Endothelial cell of umbilical vein (primary cell): ENCODE measurements around the gene PLPPR3. TPM values are rescaled to one million over a fixed set of nuclear protein-coding genes. Genes with fewer than 3 reads are reported as not detected.

Source experiments
- BruUV-seq: library from RNA; stranded (reverse); fragments of 400-500 nt; replicated peaks from 2 replicates; lab custom pipeline; 2021; lab: Mats Ljungman, UMichigan
- CTCF ChIA-PET: fragments of 300-600, 350-600 bp; sonication (Branson Sonifier 250); formaldehyde crosslinking; loops from one replicate; lab custom pipeline; 2021; ENCODE audit warnings: antibody characterized with exemption, inconsistent platforms; lab: Charles Lee
- POLR2A ChIA-PET: fragments of 300-600, 350-600 bp; sonication (Branson Sonifier 250); formaldehyde crosslinking; loops from one replicate; lab custom pipeline; 2021; ENCODE audit warnings: antibody characterized with exemption, inconsistent platforms; lab: Charles Lee
- DNase-seq: peaks from one replicate; pipeline ENCODE4 v3.0.0-alpha.2; 2011; ENCODE audit warnings: low read depth, low spot score
- FAIRE-seq: peaks from 2 replicates; lab custom pipeline; 2011; peaks lifted over from hg19 to GRCh38; lab: Jason Lieb, UNC
- H2AFZ ChIP-seq: 2 replicates; pipeline ENCODE4 v1.6.0; 2012; ENCODE audit warnings: low read depth, low read length, control low read depth, inconsistent platforms
- H3K27ac ChIP-seq: 2 replicates; pipeline ENCODE4 v1.5.1; 2011; ENCODE audit warnings: low read depth, mild to moderate bottlenecking, control low read depth, low read length, moderate library complexity; ENCODE audit not compliant: insufficient read depth
- H3K27me3 ChIP-seq, 2 experiments: 2 replicates each; pipeline versions ENCODE4 v1.6.0 to v1.6.1; 2011; ENCODE audit warnings: low read length in 2 of 2, mixed read lengths in 1 of 2; ENCODE audit not compliant: control insufficient read depth in 2 of 2, insufficient read depth in 2 of 2
- H3K36me3 ChIP-seq, 2 experiments: 2 replicates in 1 of 2; 3 replicates in 1 of 2; pipeline ENCODE4 v1.5.1; 2011; ENCODE audit warnings: low read length in 2 of 2, mild to moderate bottlenecking in 1 of 2, moderate library complexity in 1 of 2; ENCODE audit not compliant: control insufficient read depth in 2 of 2, insufficient read depth in 2 of 2; ENCODE audit errors: extremely low read depth in 1 of 2
- H3K4me1 ChIP-seq: 3 replicates; pipeline ENCODE4 v1.5.1; 2011; ENCODE audit warnings: mild to moderate bottlenecking, low read length; ENCODE audit not compliant: control insufficient read depth, insufficient read depth; ENCODE audit errors: extremely low read depth
- H3K4me2 ChIP-seq: 2 replicates; pipeline ENCODE4 v1.6.1; 2011; ENCODE audit warnings: low read length, control low read depth, mixed read lengths; ENCODE audit not compliant: insufficient read depth
- H3K4me3 ChIP-seq, 3 experiments: fragments of 200-600 bp in 1 of 3; sonication (generic), shearing (Covaris generic) in 1 of 3; replicated peaks in 1 of 3; 2 replicates each; pipeline ENCODE4 v1.5.1; 2011 to 2016; ENCODE audit warnings: control low read depth in 3 of 3, low read length in 3 of 3, mild to moderate bottlenecking in 2 of 3, inconsistent platforms in 1 of 3, low read depth in 1 of 3, moderate library complexity in 1 of 3; ENCODE audit not compliant: insufficient read depth in 1 of 3
- H3K79me2 ChIP-seq: 2 replicates; pipeline ENCODE4 v1.6.0; 2012; ENCODE audit warnings: low read length, inconsistent platforms; ENCODE audit not compliant: control insufficient read depth, insufficient read depth
- H3K9ac ChIP-seq: replicated peaks from 2 replicates; pipeline ENCODE3; 2011; ENCODE audit warnings: low read length, control low read depth; ENCODE audit not compliant: insufficient read depth; ENCODE audit errors: extremely low read depth
- H3K9me1 ChIP-seq: replicated peaks from 3 replicates; pipeline ENCODE4 v1.6.0; 2011; ENCODE audit warnings: mild to moderate bottlenecking, low read length; ENCODE audit not compliant: control insufficient read depth, insufficient read depth; ENCODE audit errors: extremely low read depth
- H3K9me3 ChIP-seq: replicated peaks from 2 replicates; pipeline ENCODE4 v1.5.1; 2012; ENCODE audit warnings: low read length, inconsistent platforms; ENCODE audit not compliant: control insufficient read depth, insufficient read depth
- H4K20me1 ChIP-seq: replicated peaks from 2 replicates; pipeline ENCODE3; 2011; ENCODE audit warnings: mild to moderate bottlenecking, low read length; ENCODE audit not compliant: control insufficient read depth, insufficient read depth; ENCODE audit errors: extremely low read depth
- EZH2 ChIP-seq: IDR thresholded peaks from 2 replicates; pipeline ENCODE4 v1.6.1; 2012; ENCODE audit warnings: borderline replicate concordance, low read depth, mild to moderate bottlenecking, moderate library complexity, low read length, inconsistent platforms; ENCODE audit not compliant: severe bottlenecking
- GATA2 ChIP-seq: IDR thresholded peaks from 2 replicates; pipeline ENCODE4 v1.7.0; 2011; ENCODE audit warnings: low read depth, mild to moderate bottlenecking, moderate library complexity, mixed read lengths, low read length; ENCODE audit not compliant: insufficient read length, insufficient read depth
- JUN ChIP-seq: IDR thresholded peaks from 2 replicates; pipeline ENCODE4 v1.6.1; 2011; ENCODE audit warnings: borderline replicate concordance, low read depth; ENCODE audit not compliant: insufficient read length, insufficient read depth
- POLR2AphosphoS5 ChIP-seq: IDR thresholded peaks from 2 replicates; pipeline ENCODE4 v1.6.1; 2012; ENCODE audit warnings: low read depth, mild to moderate bottlenecking, control low read depth, low read length, moderate library complexity; ENCODE audit not compliant: insufficient read depth
- dilution Hi-C: fragments of 300-500 bp; cut with MboI; formaldehyde crosslinking; loops from one replicate; pipeline ENCODE4 v1.15.0; 2019; ENCODE audit warnings: low sequenced_read_pairs; ENCODE audit not compliant: extremely low pct_ligation_motif_present
- intact Hi-C: fragments of 100-400 bp; cut with micrococcal nuclease; formaldehyde crosslinking; loops from one replicate; pipeline ENCODE4 v1.10.0; 2022
- polyA plus RNA-seq, 4 experiments: library from polyadenylated mRNA; depleted of rRNA in 3 of 4; stranded (reverse) in 3 of 4; unstranded in 1 of 4; fragments of >200 nt; gene quantifications; 2 replicates each; pipeline versions ENCODE4 v1.2.1 to v1.2.3, GENCODE V29; 2011 to 2012; ENCODE audit warnings: missing spikeins in 1 of 4
- total RNA-seq: library from RNA; stranded (reverse); gene quantifications from 2 replicates; pipeline ENCODE4 v1.2.3, GENCODE V29; 2021
- TF ChIP-seq, protein P1 (sequence below): IDR thresholded peaks from 2 replicates; pipeline ENCODE4 v1.6.1; 2011; ENCODE audit not compliant: insufficient read depth, insufficient read length

PLPPR3 gene
- total and polyA plus RNA-seq, 2 donors (not counting 3 experiments of a cell fraction or from before 2014, with no cell fraction given) = 1.1 to 1.2 TPM

DNA sequence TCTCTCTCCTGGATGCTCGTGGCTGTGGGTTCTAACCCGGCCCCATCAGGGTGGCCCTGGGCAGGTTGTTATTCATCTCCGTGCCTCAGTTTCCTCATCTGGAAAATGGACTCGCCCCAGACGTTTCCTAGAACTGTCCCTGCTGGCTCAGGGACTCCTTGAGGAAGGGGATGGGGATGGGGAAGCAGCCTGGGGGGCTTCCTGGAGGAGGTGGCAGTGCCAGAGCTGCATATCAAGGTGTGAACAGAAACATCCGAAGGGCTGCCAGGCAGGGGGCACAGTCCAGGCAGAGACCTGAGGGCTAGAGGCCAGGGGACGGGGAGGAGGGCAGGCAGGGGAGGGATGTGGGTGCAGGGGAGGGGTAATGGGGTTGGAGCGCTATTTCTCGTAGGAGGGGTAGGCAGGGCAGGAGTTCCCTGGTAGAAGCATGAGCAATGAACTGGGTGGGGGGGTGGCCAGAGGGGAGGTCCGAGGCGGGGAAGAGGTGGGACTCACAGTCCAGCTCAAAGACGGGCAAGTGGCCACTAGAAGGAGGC is 26.7 kb upstream of the PLPPR3 start:
- POLR2A ChIA-PET = interaction anchor here (0.6 kb wide), 1 partner anchor 46 kb away, joined by 4 read pairs; no protein-coding TSS in a partner anchor
- FAIRE-seq = no peak
- peaks cover 0 to 4% of the 10 kb centered on the region in 2 experiments for H3K27me3 ChIP-seq

DNA sequence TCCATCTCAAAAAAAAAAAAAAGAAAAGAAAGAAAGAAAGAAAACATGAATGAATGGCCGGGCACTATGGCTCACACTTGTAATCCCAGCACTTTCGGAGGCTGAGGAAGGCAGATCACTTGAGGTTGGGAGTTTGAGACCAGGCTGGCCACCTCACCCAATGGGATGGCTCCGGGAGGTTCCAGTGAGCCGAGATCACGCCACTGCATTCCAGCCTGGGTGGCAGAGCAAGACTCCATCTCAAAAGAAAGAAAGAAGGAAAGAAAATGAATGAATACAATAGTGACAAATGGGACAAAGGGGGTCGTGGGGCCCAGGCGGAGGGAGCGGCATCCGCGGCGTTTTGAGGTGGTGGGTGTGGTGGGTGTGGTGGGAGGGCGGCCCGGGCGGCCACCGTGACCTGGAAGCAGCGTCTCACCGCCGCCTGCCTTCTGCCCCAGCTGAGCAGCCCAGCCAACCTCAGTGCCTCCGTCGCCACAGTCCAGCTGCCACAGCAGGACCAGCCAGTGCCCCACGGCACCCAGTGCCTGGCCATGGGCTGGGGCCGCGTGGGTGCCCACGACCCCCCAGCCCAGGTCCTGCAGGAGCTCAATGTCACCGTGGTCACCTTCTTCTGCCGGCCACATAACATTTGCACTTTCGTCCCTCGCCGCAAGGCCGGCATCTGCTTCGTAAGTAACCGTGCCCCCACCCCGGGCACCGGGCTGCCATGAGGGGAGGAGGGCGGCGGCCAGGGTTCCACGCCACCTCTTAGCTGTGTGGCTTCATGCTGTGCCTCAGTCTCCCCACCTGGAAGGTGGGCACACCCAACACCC is 24.2 kb upstream of the PLPPR3 start:
- TF ChIP-seq JUN = no peak
- no peak for TF ChIP-seq GATA2
- TF ChIP-seq, protein P1, sequence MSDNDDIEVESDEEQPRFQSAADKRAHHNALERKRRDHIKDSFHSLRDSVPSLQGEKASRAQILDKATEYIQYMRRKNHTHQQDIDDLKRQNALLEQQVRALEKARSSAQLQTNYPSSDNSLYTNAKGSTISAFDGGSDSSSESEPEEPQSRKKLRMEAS = no peak
- TF ChIP-seq EZH2 = no peak
- ChIA-PET POLR2A (no interaction called here), CTCF (interaction anchor here (0.6 kb wide), 1 partner anchor 76 kb away, joined by 3 read pairs; no protein-coding TSS in a partner anchor)
- H3K27me3 ChIP-seq = peaks cover 0 to 6% of the 10 kb centered on the region in 2 experiments
- BruUV-seq = no TSS peak
- H3K27ac ChIP-seq = no peak overlapping the region
- H3K9me3 ChIP-seq = no peaks in the 10 kb centered on the region
- intact Hi-C loops = no loop called here
- no peaks in the 10 kb centered on the region for H3K4me1 ChIP-seq
- H2AFZ ChIP-seq = no peak overlapping the region
- no peaks in the 10 kb centered on the region for H3K36me3 ChIP-seq
- H3K9ac ChIP-seq = no peak overlapping the region
- no peaks in the 10 kb centered on the region for H3K79me2 ChIP-seq
- H4K20me1 ChIP-seq = no peaks in the 10 kb centered on the region
- dilution Hi-C loops = no loop called here
- no peak overlapping the region for H3K4me3 ChIP-seq
- no peak overlapping the region for H3K4me2 ChIP-seq
- no peaks in the 10 kb centered on the region for H3K9me1 ChIP-seq
- FAIRE-seq (no peak), DNase-seq (no peak)

More for the DNA sequence above, 26.7 kb upstream of the PLPPR3 start:
- H3K9me3 ChIP-seq = no peaks in the 10 kb centered on the region
- H3K79me2 ChIP-seq = no peaks in the 10 kb centered on the region
- dilution Hi-C loops (no loop called here), intact Hi-C loops (no loop called here)
- no peak overlapping the region for H3K4me3 ChIP-seq
- no peak for DNase-seq
- BruUV-seq = no TSS peak
- CTCF ChIA-PET = interaction anchor here (0.8 to 1.4 kb wide), 4 partner anchors 10 to 152 kb away, joined by 3 to 9 read pairs (median 6); no protein-coding TSS in a partner anchor
- no peak overlapping the region for H3K9ac ChIP-seq
- no peaks in the 10 kb centered on the region for H4K20me1 ChIP-seq
- no peaks in the 10 kb centered on the region for H3K4me1 ChIP-seq
- H2AFZ ChIP-seq = no peak overlapping the region
- TF ChIP-seq POLR2AphosphoS5 (no peak), JUN (no peak)
- H3K9me1 ChIP-seq = no peaks in the 10 kb centered on the region
- H3K4me2 ChIP-seq = no peak overlapping the region
- H3K27ac ChIP-seq = no peak overlapping the region
- no peaks in the 10 kb centered on the region for H3K36me3 ChIP-seq
